HG02623 (cell line): ENCODE results near the gene SIX5.

Experiments
- ATAC-seq: cut with Tn5 transposase; IDR thresholded peaks from one replicate; pipeline ENCODE4 v1.9.1; 2021; ENCODE audit warnings: moderate library complexity; ENCODE audit not compliant: unreplicated experiment

The SIX5 gene

GRCh38 chr19:45716359-45717130 lies 52.5 kb downstream of the SIX5 start:
- ATAC-seq, result no peak

GRCh38 chr19:45715139-45715538 lies 53.9 kb downstream of the SIX5 start:
- no peak for ATAC-seq
